Neural cell (in vitro differentiated cells): ENCODE results near the gene PRR15L. TPM values are rescaled to one million over a fixed set of nuclear protein-coding genes. Genes with fewer than 3 reads are reported as not detected.

Experiments used
- H2AFZ ChIP-seq: fragments of 200-600, 300-800 bp; sonication (generic), shearing (Covaris generic); 2 replicates; pipeline ENCODE4 v1.6.0; 2014; ENCODE audit warnings: low read depth, mild to moderate bottlenecking, antibody characterized with exemption, low read length, moderate library complexity
- H3F3A ChIP-seq: fragments of 200-600 bp; shearing (Covaris generic); 2 replicates; pipeline ENCODE4 v1.6.1; 2016; ENCODE audit warnings: mild to moderate bottlenecking, moderate library complexity, mixed read lengths, antibody characterized with exemption, low read length; ENCODE audit not compliant: insufficient read depth, poor library complexity, severe bottlenecking
- H3K27ac ChIP-seq: fragments of 200-600, 300-800 bp; sonication (generic), shearing (Covaris generic); 2 replicates; pipeline ENCODE4 v1.5.1; 2014; ENCODE audit warnings: mild to moderate bottlenecking, low read length, moderate library complexity
- H3K27me3 ChIP-seq: fragments of 300-800, 200-600 bp; sonication (generic), shearing (Covaris generic); 2 replicates; pipeline ENCODE4 v1.6.0; 2014; ENCODE audit warnings: mild to moderate bottlenecking, low read depth, low read length, moderate library complexity; ENCODE audit not compliant: insufficient read depth
- H3K36me3 ChIP-seq: fragments of 300-800, 200-600 bp; sonication (generic), shearing (Covaris generic); 2 replicates; pipeline ENCODE4 v1.5.1; 2014; ENCODE audit warnings: mild to moderate bottlenecking, antibody characterized with exemption, low read length, moderate library complexity; ENCODE audit not compliant: insufficient read depth
- H3K4me2 ChIP-seq: fragments of 300-800, 200-600 bp; sonication (generic), shearing (Covaris generic); 2 replicates; pipeline ENCODE4 v1.6.0; 2014; ENCODE audit warnings: mild to moderate bottlenecking, low read length
- H3K4me3 ChIP-seq: fragments of 300-800, 200-600 bp; sonication (generic), shearing (Covaris generic); 2 replicates; pipeline ENCODE4 v1.5.1; 2014; ENCODE audit warnings: mild to moderate bottlenecking, low read length, moderate library complexity
- H3K79me2 ChIP-seq: fragments of 200-600 bp; shearing (Covaris generic); replicated peaks from 2 replicates; pipeline ENCODE4 v1.6.0; 2014; ENCODE audit warnings: mild to moderate bottlenecking, low read length, moderate library complexity; ENCODE audit not compliant: insufficient read depth
- H3K9ac ChIP-seq: fragments of 300-800, 200-600 bp; sonication (generic), shearing (Covaris generic); 2 replicates; pipeline ENCODE4 v1.6.1; 2016; ENCODE audit warnings: mild to moderate bottlenecking, low read length, mixed read lengths
- H3K9me2 ChIP-seq: fragments of 200-600 bp; shearing (Covaris generic); 2 replicates; pipeline ENCODE4 v1.6.1; 2016; ENCODE audit warnings: mild to moderate bottlenecking, low read length, mixed read lengths; ENCODE audit not compliant: insufficient read depth
- H3K9me3 ChIP-seq: fragments of 200-600, 300-800 bp; sonication (generic), shearing (Covaris generic); 2 replicates; pipeline ENCODE4 v1.6.1; 2016; ENCODE audit warnings: mild to moderate bottlenecking, mixed run types, low read length, moderate library complexity, mixed read lengths
- H4K20me1 ChIP-seq: fragments of 200-600 bp; shearing (Covaris generic); 2 replicates; pipeline ENCODE4 v1.6.1; 2016; ENCODE audit warnings: mild to moderate bottlenecking, mixed run types; ENCODE audit not compliant: insufficient read depth
- EP300 ChIP-seq: fragments of 450-650 bp; conservative IDR thresholded peaks from 2 replicates; pipeline ENCODE4 v1.6.1; 2014; ENCODE audit warnings: antibody characterized with exemption, mild to moderate bottlenecking, moderate library complexity; ENCODE audit not compliant: poor library complexity, severe bottlenecking
- EZH2 ChIP-seq: fragments of 200-600, 300-800 bp; shearing (Covaris generic), sonication (generic); IDR thresholded peaks from 2 replicates; pipeline ENCODE4 v1.6.1; 2014; ENCODE audit warnings: antibody characterized with exemption, low read length, borderline replicate concordance, mild to moderate bottlenecking; ENCODE audit not compliant: insufficient read depth, poor library complexity, severe bottlenecking
- MXI1 ChIP-seq: fragments of 450-650 bp; conservative IDR thresholded peaks from 2 replicates; pipeline ENCODE4 v1.6.1; 2014; ENCODE audit warnings: antibody characterized with exemption, mild to moderate bottlenecking; ENCODE audit not compliant: poor library complexity, severe bottlenecking
- POLR2AphosphoS5 ChIP-seq: IDR thresholded peaks from 2 replicates; pipeline ENCODE4 v1.6.1; 2012
- RAD21 ChIP-seq: fragments of 450-650 bp; conservative IDR thresholded peaks from 2 replicates; pipeline ENCODE4 v1.6.1; 2014; ENCODE audit warnings: antibody characterized with exemption, mild to moderate bottlenecking, moderate library complexity
- REST ChIP-seq: IDR thresholded peaks from 2 replicates; pipeline ENCODE4 v1.6.1; 2012; ENCODE audit warnings: borderline replicate concordance
- SMC3 ChIP-seq: fragments of 450-650 bp; conservative IDR thresholded peaks from 2 replicates; pipeline ENCODE4 v1.6.1; 2014; ENCODE audit warnings: antibody characterized with exemption, mild to moderate bottlenecking, moderate library complexity; ENCODE audit not compliant: poor library complexity
- TAF1 ChIP-seq: IDR thresholded peaks from 2 replicates; pipeline ENCODE4 v1.6.1; 2012; ENCODE audit warnings: low read depth
- polyA plus RNA-seq: library from polyadenylated mRNA; depleted of rRNA; stranded (reverse); fragments of >200 nt; gene quantifications from 2 replicates; pipeline ENCODE4 v1.2.3, GENCODE V29; 2014
- TF ChIP-seq, protein P1 (sequence below): fragments of 450-650 bp; IDR thresholded peaks from 2 replicates; pipeline ENCODE4 v1.5.1; 2014; ENCODE audit warnings: antibody characterized with exemption, mild to moderate bottlenecking, moderate library complexity; ENCODE audit not compliant: poor library complexity, severe bottlenecking

The PRR15L gene
- polyA plus RNA-seq, 1 donor from 2014 or later: not detected

- no peak overlapping the region for H3K27ac ChIP-seq
- no peak overlapping the region for H3K4me2 ChIP-seq
- TF ChIP-seq, protein P1, sequence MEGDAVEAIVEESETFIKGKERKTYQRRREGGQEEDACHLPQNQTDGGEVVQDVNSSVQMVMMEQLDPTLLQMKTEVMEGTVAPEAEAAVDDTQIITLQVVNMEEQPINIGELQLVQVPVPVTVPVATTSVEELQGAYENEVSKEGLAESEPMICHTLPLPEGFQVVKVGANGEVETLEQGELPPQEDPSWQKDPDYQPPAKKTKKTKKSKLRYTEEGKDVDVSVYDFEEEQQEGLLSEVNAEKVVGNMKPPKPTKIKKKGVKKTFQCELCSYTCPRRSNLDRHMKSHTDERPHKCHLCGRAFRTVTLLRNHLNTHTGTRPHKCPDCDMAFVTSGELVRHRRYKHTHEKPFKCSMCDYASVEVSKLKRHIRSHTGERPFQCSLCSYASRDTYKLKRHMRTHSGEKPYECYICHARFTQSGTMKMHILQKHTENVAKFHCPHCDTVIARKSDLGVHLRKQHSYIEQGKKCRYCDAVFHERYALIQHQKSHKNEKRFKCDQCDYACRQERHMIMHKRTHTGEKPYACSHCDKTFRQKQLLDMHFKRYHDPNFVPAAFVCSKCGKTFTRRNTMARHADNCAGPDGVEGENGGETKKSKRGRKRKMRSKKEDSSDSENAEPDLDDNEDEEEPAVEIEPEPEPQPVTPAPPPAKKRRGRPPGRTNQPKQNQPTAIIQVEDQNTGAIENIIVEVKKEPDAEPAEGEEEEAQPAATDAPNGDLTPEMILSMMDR: no peak
- TF ChIP-seq REST (no peak), SMC3 (no peak), EP300 (no peak), MXI1 (no peak), POLR2AphosphoS5 (no peak), TAF1 (no peak), EZH2 (no peak), RAD21 (no peak)
- H3K4me3 ChIP-seq: no peak overlapping the region
- no peaks in the 10 kb centered on the region for H3K9me3 ChIP-seq
- H4K20me1 ChIP-seq: no peaks in the 10 kb centered on the region
- H3K9ac ChIP-seq: no peak overlapping the region
- no peaks in the 10 kb centered on the region for H3K79me2 ChIP-seq
- H3F3A ChIP-seq: no peaks in the 10 kb centered on the region
- H2AFZ ChIP-seq: no peak overlapping the region
- H3K9me2 ChIP-seq: no peaks in the 10 kb centered on the region
- H3K36me3 ChIP-seq: no peaks in the 10 kb centered on the region
- no peaks in the 10 kb centered on the region for H3K27me3 ChIP-seq
Observed at GRCh38 chr17:47917581-47917980, 40.1 kb downstream of the PRR15L start.

DNA sequence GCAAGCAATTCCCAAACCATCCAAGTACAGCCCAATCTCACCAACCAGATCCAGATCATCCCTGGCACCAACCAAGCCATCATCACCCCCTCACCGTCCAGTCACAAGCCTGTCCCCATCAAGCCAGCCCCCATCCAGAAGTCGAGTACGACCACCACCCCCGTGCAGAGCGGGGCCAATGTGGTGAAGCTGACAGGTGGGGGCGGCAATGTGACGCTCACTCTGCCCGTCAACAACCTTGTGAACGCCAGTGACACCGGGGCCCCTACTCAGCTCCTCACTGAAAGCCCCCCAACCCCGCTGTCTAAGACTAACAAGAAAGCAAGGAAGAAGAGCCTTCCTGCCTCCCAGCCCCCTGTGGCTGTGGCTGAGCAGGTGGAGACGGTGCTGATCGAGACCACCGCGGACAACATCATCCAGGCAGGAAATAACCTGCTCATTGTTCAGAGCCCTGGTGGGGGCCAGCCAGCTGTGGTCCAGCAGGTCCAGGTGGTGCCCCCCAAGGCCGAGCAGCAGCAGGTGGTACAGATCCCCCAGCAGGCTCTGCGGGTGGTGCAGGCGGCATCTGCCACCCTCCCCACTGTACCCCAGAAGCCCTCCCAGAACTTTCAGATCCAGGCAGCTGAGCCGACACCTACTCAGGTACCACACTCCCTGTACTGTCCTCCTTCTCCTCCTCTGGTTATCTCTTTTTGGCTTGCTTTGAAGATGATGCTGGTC is 41.0 kb downstream of the PRR15L start:
- no peaks in the 10 kb centered on the region for H3K79me2 ChIP-seq
- H3K4me3 ChIP-seq: no peak overlapping the region
- no peaks in the 10 kb centered on the region for H4K20me1 ChIP-seq
- H3K36me3 ChIP-seq: no peaks in the 10 kb centered on the region
- no peaks in the 10 kb centered on the region for H3K9me2 ChIP-seq
- H3K27ac ChIP-seq: no peak overlapping the region
- no peak for TF ChIP-seq EZH2
- TF ChIP-seq, protein P1: no peak
- no peak for TF ChIP-seq SMC3
- TF ChIP-seq EP300: no peak
- no peak for TF ChIP-seq TAF1
- TF ChIP-seq RAD21: no peak
- TF ChIP-seq REST: no peak
- no peak for TF ChIP-seq MXI1
- TF ChIP-seq POLR2AphosphoS5: no peak
- no peaks in the 10 kb centered on the region for H3K9me3 ChIP-seq
- H3K4me2 ChIP-seq: no peak overlapping the region
- H3F3A ChIP-seq: no peaks in the 10 kb centered on the region
- H3K9ac ChIP-seq: no peak overlapping the region
- H2AFZ ChIP-seq: no peak overlapping the region
- H3K27me3 ChIP-seq: no peaks in the 10 kb centered on the region
